Thyroid gland (tissue), 4 donors: ENCODE measurements around the gene TRIM65.

Source experiments
- POLR2A ChIP-seq, 2 donors: fragments of 450-650 bp; IDR thresholded peaks; one replicate each; pipeline ENCODE4 v1.6.1; 2017; ENCODE audit warnings: antibody characterized with exemption in 2 of 2, mild to moderate bottlenecking in 2 of 2, moderate library complexity in 1 of 2
- TF ChIP-seq, protein P1 (sequence below), 6 experiments: fragments of 200-600 bp in 3 of 6; fragments of 450-650 bp in 3 of 6; sonication (generic) in 3 of 6; IDR thresholded peaks; one replicate each; pipeline ENCODE4 v1.5.1; 2016 to 2019; ENCODE audit warnings: antibody characterized with exemption in 6 of 6, mild to moderate bottlenecking in 2 of 6, inconsistent platforms in 1 of 6, moderate library complexity in 1 of 6

DNA sequence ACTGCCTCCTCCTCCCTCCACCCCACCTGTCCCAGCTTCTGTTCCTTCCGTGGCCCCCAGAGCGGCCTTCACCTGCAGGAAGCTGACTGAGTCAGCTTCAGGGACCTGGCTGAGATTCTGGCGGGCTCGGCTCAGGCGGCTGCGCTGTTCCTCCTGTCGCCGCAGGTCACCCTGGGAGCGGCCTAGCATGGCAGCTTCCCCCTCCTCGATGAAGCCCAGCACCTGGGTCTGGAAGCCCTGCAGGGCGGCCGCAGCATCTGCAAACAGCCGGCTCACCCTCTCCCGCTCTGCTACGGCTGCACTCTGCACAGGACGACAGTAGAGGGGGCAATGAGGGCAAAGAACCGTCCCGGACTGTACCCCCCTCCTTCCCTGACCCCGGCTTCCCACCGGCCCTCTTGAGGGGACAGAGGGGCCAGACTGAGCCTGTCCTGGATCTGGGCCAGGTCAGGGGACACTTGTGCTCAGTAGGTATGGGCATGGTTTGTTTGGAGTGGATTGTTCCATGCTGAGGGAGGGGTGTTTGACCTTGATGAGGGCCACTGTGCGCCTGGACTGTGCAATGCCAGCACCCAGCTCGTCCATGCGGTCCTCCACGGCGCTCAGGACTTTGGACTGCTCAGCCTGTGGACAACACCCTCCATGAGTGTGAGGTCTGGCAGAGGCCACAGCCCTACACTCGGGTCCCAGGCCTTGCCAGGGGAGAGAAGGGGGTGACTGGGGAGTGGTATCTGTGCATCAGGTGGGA lies 20.4 kb downstream of the TRIM65 start:
- TF ChIP-seq, protein P1, sequence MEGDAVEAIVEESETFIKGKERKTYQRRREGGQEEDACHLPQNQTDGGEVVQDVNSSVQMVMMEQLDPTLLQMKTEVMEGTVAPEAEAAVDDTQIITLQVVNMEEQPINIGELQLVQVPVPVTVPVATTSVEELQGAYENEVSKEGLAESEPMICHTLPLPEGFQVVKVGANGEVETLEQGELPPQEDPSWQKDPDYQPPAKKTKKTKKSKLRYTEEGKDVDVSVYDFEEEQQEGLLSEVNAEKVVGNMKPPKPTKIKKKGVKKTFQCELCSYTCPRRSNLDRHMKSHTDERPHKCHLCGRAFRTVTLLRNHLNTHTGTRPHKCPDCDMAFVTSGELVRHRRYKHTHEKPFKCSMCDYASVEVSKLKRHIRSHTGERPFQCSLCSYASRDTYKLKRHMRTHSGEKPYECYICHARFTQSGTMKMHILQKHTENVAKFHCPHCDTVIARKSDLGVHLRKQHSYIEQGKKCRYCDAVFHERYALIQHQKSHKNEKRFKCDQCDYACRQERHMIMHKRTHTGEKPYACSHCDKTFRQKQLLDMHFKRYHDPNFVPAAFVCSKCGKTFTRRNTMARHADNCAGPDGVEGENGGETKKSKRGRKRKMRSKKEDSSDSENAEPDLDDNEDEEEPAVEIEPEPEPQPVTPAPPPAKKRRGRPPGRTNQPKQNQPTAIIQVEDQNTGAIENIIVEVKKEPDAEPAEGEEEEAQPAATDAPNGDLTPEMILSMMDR (IDR thresholded peaks at IDR 0.05), result peak in 2 of 6 experiments; percentile 14 to 23
- peak in 1 of 2 donors; percentile 29 for TF ChIP-seq POLR2A (IDR thresholded peaks at IDR 0.05)
